NOMO-1 treated with dmso at 0.1 percent for 144 hours (cell line): ENCODE data around the gene PRSS38.

Experiments used
- DNase-seq: peaks from one replicate; lab custom pipeline; 2025; ENCODE audit not compliant: unreplicated experiment; lab: John Stamatoyannopoulos, UW

Gene PRSS38

DNA sequence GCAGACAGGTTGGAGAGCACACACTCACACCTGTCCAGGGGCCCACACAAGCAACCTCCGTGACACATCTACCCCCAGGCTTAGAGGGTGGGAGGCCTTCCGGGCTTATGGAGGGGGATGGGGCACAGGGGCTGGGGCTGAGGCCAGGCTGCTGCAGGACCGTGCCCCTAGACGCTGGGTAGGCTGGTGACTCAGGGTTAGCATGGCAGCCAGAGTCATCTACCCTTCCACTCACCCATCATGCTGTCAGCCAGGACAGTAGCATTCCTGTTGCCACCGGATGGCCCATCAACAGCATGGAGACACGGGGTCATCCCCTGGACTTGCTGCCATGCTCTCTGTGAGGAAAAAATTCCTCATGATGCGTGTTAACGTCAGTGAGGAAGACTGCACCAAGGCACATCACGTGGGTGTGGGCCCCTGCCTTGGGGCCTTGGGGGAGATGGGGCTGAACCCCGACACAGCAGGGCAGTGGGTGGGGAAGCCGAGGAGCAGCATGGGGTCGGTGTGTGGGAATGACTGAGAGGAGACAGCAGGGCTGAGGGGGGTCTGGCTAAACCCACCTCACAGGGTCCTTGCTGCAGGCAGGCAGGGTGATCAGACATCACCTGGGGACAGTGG lies 79.5 kb downstream of the PRSS38 start:
- no peak for DNase-seq
